ENCODE measurements around the gene MICAL2.

DNA sequence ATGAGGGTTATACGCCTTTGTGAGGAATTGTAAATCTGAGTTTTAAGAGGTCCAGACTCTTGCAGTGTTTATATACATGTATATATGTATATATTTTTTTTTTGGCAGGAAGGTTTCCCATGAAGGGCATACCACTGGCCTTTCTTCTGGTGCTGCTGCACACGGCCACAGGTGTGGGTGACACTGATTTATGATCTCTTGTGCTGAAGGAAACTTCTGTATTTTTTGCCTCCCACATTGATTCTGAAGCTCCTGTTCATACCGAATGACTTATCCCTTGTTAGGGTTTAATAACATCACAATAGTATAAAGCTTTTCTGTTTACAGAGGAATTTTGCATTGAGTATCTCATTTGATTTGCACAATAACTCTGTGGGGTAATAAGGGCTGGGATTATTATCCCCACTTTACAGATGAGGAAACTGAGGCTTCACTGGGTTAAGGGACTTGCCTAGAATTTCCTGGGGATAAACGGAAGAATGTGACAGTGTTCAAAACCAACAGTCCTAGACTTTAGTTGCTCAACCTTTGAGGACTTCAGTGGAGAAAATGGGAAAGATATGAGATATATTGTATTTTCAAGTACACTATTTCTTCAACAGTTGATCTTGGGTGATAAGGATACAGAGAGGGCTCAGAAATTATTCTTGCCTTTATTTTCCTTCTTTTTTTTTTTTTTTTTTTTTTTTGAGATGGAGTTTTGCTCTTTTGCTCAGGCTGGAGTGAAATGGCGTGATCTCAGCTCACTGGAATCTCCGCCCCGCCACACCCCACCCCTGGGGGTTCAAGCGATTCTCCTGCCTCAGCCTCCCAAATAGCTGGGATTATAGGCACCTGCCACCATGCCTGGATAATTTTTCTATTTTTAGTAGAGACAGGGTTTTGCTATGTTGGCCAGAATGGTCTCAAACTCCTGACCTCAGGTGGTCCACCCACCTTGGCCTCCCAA is 70.1 kb downstream of the MICAL2 start:
- TF ChIP-seq, protein P1, sequence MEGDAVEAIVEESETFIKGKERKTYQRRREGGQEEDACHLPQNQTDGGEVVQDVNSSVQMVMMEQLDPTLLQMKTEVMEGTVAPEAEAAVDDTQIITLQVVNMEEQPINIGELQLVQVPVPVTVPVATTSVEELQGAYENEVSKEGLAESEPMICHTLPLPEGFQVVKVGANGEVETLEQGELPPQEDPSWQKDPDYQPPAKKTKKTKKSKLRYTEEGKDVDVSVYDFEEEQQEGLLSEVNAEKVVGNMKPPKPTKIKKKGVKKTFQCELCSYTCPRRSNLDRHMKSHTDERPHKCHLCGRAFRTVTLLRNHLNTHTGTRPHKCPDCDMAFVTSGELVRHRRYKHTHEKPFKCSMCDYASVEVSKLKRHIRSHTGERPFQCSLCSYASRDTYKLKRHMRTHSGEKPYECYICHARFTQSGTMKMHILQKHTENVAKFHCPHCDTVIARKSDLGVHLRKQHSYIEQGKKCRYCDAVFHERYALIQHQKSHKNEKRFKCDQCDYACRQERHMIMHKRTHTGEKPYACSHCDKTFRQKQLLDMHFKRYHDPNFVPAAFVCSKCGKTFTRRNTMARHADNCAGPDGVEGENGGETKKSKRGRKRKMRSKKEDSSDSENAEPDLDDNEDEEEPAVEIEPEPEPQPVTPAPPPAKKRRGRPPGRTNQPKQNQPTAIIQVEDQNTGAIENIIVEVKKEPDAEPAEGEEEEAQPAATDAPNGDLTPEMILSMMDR (IDR thresholded peaks at IDR 0.05), result no peak
- no peak for TF ChIP-seq POLR2A (IDR thresholded peaks at IDR 0.05)
